Measurements from ENCODE around the gene BMP5. TPM values are rescaled to one million over a fixed set of nuclear protein-coding genes. Genes with fewer than 3 reads are reported as not detected.

The BMP5 gene
- total RNA-seq: under 0.01 and 2.1 TPM in 2 replicates

DNA sequence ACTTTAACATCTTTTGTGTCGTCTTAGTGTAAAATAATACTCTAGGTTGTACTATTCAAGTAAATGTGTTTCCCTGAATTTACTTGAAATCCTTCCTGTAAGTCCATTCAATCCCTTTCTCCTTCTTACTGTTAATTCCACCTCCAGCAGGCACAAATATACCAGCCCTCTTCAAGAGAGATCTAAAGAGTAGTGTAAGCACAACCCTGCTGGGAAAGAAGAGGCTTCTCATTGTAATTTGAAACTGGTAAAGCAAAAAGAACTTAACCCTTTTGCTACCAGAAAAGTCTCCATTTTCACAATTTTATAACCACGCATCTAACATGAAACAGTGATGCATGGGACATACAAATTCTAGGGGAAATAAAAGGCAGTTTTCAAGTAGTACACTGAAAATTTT, at the start of gene BMP5:
Gene BMP5, minus strand, starts transcription at position 191 of the 400 bp plus-strand sequence. CDS start 725 bp downstream, outside the sequence.

Measured in smooth muscle cell of bladder (primary cell).